GM12864 (cell line): ENCODE measurements around the gene MAS1.

ENCODE experiments used
- DNase-seq: peaks from one replicate; pipeline ENCODE4 v3.0.0-alpha.2; 2011; ENCODE audit warnings: low read depth
- H3K4me3 ChIP-seq: 2 replicates; pipeline ENCODE4 v1.5.1; 2011; ENCODE audit warnings: mild to moderate bottlenecking, low read depth, low read length, control low read depth
- TF ChIP-seq, protein P1 (sequence below): IDR thresholded peaks from 2 replicates; pipeline ENCODE4 v1.5.1; 2011; ENCODE audit warnings: low read depth, mild to moderate bottlenecking, moderate library complexity, low read length, control low read depth, inconsistent platforms; ENCODE audit errors: missing control alignments

Gene MAS1

GRCh38 chr6:159906400-159906799 is 15.6 kb downstream of the MAS1 start:
- H3K4me3 ChIP-seq: no peak overlapping the region
- TF ChIP-seq, protein P1, sequence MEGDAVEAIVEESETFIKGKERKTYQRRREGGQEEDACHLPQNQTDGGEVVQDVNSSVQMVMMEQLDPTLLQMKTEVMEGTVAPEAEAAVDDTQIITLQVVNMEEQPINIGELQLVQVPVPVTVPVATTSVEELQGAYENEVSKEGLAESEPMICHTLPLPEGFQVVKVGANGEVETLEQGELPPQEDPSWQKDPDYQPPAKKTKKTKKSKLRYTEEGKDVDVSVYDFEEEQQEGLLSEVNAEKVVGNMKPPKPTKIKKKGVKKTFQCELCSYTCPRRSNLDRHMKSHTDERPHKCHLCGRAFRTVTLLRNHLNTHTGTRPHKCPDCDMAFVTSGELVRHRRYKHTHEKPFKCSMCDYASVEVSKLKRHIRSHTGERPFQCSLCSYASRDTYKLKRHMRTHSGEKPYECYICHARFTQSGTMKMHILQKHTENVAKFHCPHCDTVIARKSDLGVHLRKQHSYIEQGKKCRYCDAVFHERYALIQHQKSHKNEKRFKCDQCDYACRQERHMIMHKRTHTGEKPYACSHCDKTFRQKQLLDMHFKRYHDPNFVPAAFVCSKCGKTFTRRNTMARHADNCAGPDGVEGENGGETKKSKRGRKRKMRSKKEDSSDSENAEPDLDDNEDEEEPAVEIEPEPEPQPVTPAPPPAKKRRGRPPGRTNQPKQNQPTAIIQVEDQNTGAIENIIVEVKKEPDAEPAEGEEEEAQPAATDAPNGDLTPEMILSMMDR: no peak
- DNase-seq: no peak

- H3K4me3 ChIP-seq: no peak overlapping the region
- TF ChIP-seq, protein P1: no peak
- DNase-seq: no peak
These were observed 17.7 kb downstream of the MAS1 start for GRCh38 chr6:159908535-159908934.

DNA sequence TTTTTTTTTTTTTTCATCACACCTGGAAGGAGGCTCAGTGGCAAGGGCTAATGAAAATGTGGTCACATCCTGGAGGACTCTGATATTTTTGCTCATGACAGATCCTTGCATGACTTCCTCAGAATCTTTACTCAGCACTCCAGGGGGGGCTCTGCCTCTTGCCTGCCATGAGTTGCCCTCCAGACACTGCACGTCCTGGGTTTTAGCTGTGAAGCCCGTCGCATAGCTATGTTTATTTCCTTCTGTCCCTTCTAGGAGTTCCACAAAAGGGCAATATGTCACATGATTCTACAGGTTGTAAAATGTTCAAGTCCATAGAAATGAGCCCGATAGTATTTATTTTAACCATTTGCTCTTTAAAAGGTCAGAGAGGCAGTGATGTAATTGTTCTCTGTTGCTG is 18.2 kb downstream of the MAS1 start:
- DNase-seq: no peak
- H3K4me3 ChIP-seq: no peak overlapping the region
- TF ChIP-seq, protein P1: no peak

DNA sequence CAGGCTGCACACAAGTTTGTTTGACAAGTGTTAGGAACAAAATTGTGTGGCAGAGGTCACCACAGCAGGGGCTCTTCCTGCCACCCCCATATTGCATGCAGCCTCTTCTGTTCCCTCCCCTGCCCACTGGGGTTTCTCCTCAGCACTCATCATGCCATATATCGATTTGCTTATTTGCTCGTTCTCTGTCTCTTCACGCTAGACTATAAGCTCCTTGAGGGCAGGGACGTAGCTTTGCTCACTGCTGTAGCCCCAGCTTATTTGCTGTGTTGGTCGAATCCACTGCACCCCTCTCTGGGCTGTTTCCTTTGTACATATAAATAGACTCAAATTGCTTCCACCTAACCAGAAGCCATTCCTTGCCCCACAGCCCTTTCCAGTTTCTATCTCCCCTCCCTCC is 19.6 kb downstream of the MAS1 start:
- DNase-seq: no peak
- TF ChIP-seq, protein P1: no peak
- no peak overlapping the region for H3K4me3 ChIP-seq

DNA sequence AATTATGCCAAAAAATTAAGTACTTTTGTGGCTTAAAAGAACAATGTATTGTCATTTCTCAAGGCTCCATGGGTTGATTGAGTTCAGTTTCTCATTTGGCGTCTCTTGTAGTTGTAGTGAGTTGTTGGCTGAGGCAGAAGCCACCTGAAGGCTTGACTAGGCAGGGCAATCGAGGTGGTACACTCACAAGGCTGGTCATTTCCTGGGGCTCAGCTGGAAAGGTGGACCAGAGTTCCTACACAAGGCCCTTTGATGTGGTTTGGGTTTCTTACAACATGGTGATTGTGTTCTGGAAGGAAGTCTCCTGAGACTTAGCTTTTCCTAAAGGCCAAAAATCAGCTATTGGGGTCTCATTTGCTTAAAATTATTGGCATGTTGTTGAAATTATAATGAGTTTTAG is 22.6 kb downstream of the MAS1 start:
- DNase-seq: no peak
- TF ChIP-seq, protein P1: no peak
- no peak overlapping the region for H3K4me3 ChIP-seq

- no peak for DNase-seq
- TF ChIP-seq, protein P1: no peak
- H3K4me3 ChIP-seq: no peak overlapping the region
These were observed 23.2 kb downstream of the MAS1 start for GRCh38 chr6:159913862-159914564.

DNA sequence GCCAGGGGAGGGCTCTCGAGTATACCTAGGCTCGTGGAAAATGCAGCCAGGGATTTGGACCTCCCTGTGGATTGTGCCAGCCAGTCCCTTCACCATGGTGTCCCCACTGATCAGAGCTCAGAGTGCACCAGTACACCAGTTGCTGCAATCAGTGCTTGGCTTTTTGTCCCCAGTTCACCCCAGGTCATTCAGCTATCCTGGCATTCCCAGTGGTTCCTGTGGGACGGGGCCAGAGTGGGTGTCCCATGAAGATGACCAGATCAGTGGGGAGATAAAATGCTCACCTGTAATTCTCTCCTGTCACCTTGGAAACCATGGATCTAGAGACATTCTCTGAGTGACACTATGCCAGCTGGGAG is 23.8 kb downstream of the MAS1 start:
- DNase-seq: no peak
- TF ChIP-seq, protein P1: no peak
- H3K4me3 ChIP-seq: no peak overlapping the region
